A549 (cell line): Measurements from ENCODE around the gene CRK. TPM values are rescaled to one million over a fixed set of nuclear protein-coding genes. Genes with fewer than 3 reads are reported as not detected.

ENCODE experiments used
- ATAC-seq, 2 experiments: fragments of 200-7000 bp in 1 of 2; fragments of >200 bp in 1 of 2; cut with Nextera tagmentation in 1 of 2; cut with Tn5 transposase in 1 of 2; 3 replicates each; pipeline versions ENCODE4 v1.8.0 to v1.9.1; 2018 to 2020; ENCODE audit warnings: mild to moderate bottlenecking in 1 of 2, moderate library complexity in 1 of 2
- CTCF ChIA-PET: fragments of 300-600 bp; sonication (Branson Sonifier 250); formaldehyde crosslinking; extraction: SDS; loops from one replicate; lab custom pipeline; 2021; ENCODE audit warnings: antibody characterized with exemption, inconsistent platforms; lab: Yijun Ruan, JAX
- POLR2A ChIA-PET: fragments of 350-600 bp; formaldehyde crosslinking; extraction: SDS; loops from one replicate; lab custom pipeline; 2021; ENCODE audit warnings: antibody characterized with exemption, inconsistent platforms; lab: Yijun Ruan, JAX
- DNase-seq, 2 experiments: peaks; one replicate each; pipeline versions ENCODE4 v3.0.0 to v3.0.0-alpha.2; 2011 to 2016; ENCODE audit warnings: low read depth in 1 of 2, low spot score in 1 of 2
- FAIRE-seq: peaks from 2 replicates; lab custom pipeline; 2011; peaks lifted over from hg19 to GRCh38; lab: Jason Lieb, UNC
- H3K27ac ChIP-seq, 2 experiments: fragments of >200 bp; sonication (Bioruptor Twin); formaldehyde crosslinking; 3 replicates each; pipeline ENCODE4 v1.5.1; 2016 to 2017
- H3K4me1 ChIP-seq: fragments of >200 bp; sonication (Bioruptor Twin); formaldehyde crosslinking; 3 replicates; pipeline ENCODE4 v1.6.1; 2016
- H3K4me2 ChIP-seq: fragments of >200 bp; sonication (Bioruptor Twin); formaldehyde crosslinking; 3 replicates; pipeline ENCODE4 v1.6.1; 2016
- H3K4me3 ChIP-seq: fragments of >200 bp; sonication (Bioruptor Twin); formaldehyde crosslinking; 3 replicates; pipeline ENCODE4 v1.5.1; 2016
- H3K9me3 ChIP-seq: fragments of >200 bp; sonication (Bioruptor Twin); formaldehyde crosslinking; 3 replicates; pipeline ENCODE4 v1.6.1; 2016
- CBX8 ChIP-seq: fragments of 200-600 bp; sonication (generic); IDR thresholded peaks from 2 replicates; pipeline ENCODE4 v1.6.1; 2016
- CHD2 ChIP-seq: fragments of 150-350 bp; IDR thresholded peaks from 2 replicates; pipeline ENCODE4 v1.6.1; 2014; ENCODE audit warnings: low read length; ENCODE audit not compliant: partially characterized antibody
- CHD4 ChIP-seq: fragments of 200-600 bp; sonication (generic); IDR thresholded peaks from 2 replicates; pipeline ENCODE4 v1.6.1; 2016; ENCODE audit warnings: antibody characterized with exemption, mild to moderate bottlenecking, borderline replicate concordance
- EHF ChIP-seq: fragments of 250-450 bp; sonication (Bioruptor Pico); IDR thresholded peaks from 2 replicates; pipeline ENCODE4 v1.5.0; 2020; ENCODE audit warnings: mild to moderate bottlenecking
- EHMT2 ChIP-seq: fragments of 200-600 bp; sonication (generic); IDR thresholded peaks from 2 replicates; pipeline ENCODE4 v1.6.1; 2016; ENCODE audit warnings: antibody characterized with exemption, low read depth, mild to moderate bottlenecking, moderate library complexity
- FOSB ChIP-seq: fragments of 250-450 bp; sonication (Bioruptor Pico); IDR thresholded peaks from 2 replicates; pipeline ENCODE4 v1.5.0; 2020; ENCODE audit warnings: mild to moderate bottlenecking, moderate library complexity
- HEYL ChIP-seq: fragments of 250-450 bp; sonication (Bioruptor Pico); IDR thresholded peaks from 2 replicates; pipeline ENCODE4 v1.8.0; 2021; ENCODE audit warnings: mild to moderate bottlenecking, moderate library complexity
- HOXA7 ChIP-seq: fragments of 250-450 bp; sonication (Bioruptor Pico); IDR thresholded peaks from 2 replicates; pipeline ENCODE4 v1.5.0; 2020; ENCODE audit warnings: mild to moderate bottlenecking, moderate library complexity
- POLR2A ChIP-seq: IDR thresholded peaks from 2 replicates; pipeline ENCODE4 v1.6.1; 2012; ENCODE audit warnings: mild to moderate bottlenecking, low read length
- RCOR1 ChIP-seq: fragments of 150-350 bp; IDR thresholded peaks from 2 replicates; pipeline ENCODE4 v1.6.1; 2014; ENCODE audit warnings: antibody characterized with exemption, low read length, low read depth
- RFX5 ChIP-seq: fragments of 450-650 bp; IDR thresholded peaks from 2 replicates; pipeline ENCODE4 v1.7.1; 2014; ENCODE audit warnings: antibody characterized with exemption, mild to moderate bottlenecking, moderate library complexity
- RNF2 ChIP-seq: fragments of 200-600 bp; sonication (generic); IDR thresholded peaks from 2 replicates; pipeline ENCODE4 v1.6.1; 2016; ENCODE audit warnings: low read depth, mild to moderate bottlenecking, antibody characterized with exemption, moderate library complexity, borderline replicate concordance
- ZFP36 ChIP-seq: fragments of 450-650 bp; IDR thresholded peaks from 2 replicates; pipeline ENCODE4 v1.6.1; 2014; ENCODE audit warnings: borderline replicate concordance; ENCODE audit not compliant: partially characterized antibody
- ZNF302 ChIP-seq: fragments of 250-450 bp; sonication (Bioruptor Pico); IDR thresholded peaks from 2 replicates; pipeline ENCODE4 v1.9.0; 2021; ENCODE audit warnings: inconsistent platforms, mild to moderate bottlenecking, moderate library complexity
- whole genome bisulfite sequencing: methylation state at CpG from one replicate; pipeline ENCODE4 v1.1.6; 2017; ENCODE audit errors: missing lambda C conversion rate; 5-methylcytosine and 5-hydroxymethylcytosine counted together
- polyA plus RNA-seq, 4 experiments: library from polyadenylated mRNA; depleted of rRNA in 3 of 4; stranded (reverse); fragments of >200 nt; fragmentation: RNase III in 1 of 4; extraction: RNeasy Plus Mini Kit Qiagen cat#74134 plus additional on column Dnase treatment in 1 of 4; gene quantifications; 2 replicates in 3 of 4; 3 replicates in 1 of 4; pipeline ENCODE4 v1.2.3, GENCODE V29; 2011 to 2017
- TF ChIP-seq, protein P1 (sequence below): fragments of 250-450 bp; sonication (Bioruptor Pico); IDR thresholded peaks from 2 replicates; pipeline ENCODE4 v1.5.0; 2020; ENCODE audit warnings: low read depth, mild to moderate bottlenecking, moderate library complexity
- TF ChIP-seq, protein P2 (sequence below): fragments of >200 bp; sonication (Bioruptor Twin); formaldehyde crosslinking; IDR thresholded peaks from 3 replicates; pipeline ENCODE4 v1.6.1; 2016
- TF ChIP-seq, protein P3 (sequence below): fragments of 450-650 bp; IDR thresholded peaks from 2 replicates; pipeline ENCODE4 v1.6.1; 2014; ENCODE audit warnings: antibody characterized with exemption
- TF ChIP-seq, protein P4 (sequence below): fragments of 250-450 bp; sonication (Bioruptor Pico); IDR thresholded peaks from 2 replicates; pipeline ENCODE4 v1.5.0; 2021; ENCODE audit warnings: mild to moderate bottlenecking, moderate library complexity, borderline replicate concordance

Gene CRK
- polyA plus RNA-seq, 2 of the 4 experiments (the other 2 are of a cell fraction): 76.5 to 124 TPM

DNA sequence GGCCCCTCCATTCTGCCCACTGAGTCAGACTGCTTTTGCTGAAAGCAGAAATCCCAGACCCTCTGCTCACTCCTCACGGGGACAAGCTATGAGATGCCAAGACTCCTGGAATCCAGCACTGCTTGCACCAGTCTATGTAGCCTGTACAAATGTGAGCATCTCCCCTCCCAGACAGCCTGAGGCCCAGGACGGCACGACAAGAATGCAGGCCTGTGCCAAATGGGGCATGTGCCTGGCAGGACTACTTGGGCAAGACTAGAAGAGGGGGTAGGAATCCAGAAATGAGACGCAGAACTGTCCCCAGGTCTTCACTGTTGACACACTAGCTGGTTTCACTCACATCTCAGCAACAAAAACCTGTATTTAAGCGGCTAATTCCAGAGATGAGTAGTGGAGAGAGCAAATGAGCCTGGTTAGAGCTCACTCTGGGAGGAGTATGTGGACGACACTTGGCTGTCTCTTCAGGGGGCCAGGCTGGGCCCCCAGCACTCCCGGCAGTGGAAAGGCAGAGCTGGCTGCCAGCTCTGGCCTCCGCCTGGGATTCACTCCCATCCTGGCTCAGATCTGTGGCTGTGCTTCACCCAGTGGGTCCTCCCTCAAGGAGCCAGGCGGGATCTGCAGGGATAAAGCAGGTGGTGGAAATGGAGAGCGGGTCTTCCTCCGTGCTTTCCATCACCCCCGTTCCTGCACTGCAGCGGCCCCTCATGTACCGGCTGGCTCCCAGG lies 39.4 kb upstream of the CRK start:
- no peak for FAIRE-seq
- H3K27ac ChIP-seq: no peak overlapping the region
- H3K9me3 ChIP-seq: no peaks in the 10 kb centered on the region
- CTCF ChIA-PET: interaction anchor here (0.6 to 7.0 kb wide), 5 partner anchors 11 to 228 kb away, joined by 3 to 68 read pairs (median 5); partner anchors contain the start of gene INPP5K
- H3K4me1 ChIP-seq: peaks cover 9% of the 10 kb centered on the region; the same call in 2 of the 3 replicates
- TF ChIP-seq ZNF302 (CRISPR knock-in tag): no peak
- no peak for TF ChIP-seq ZFP36
- TF ChIP-seq RCOR1: no peak
- TF ChIP-seq, protein P1, sequence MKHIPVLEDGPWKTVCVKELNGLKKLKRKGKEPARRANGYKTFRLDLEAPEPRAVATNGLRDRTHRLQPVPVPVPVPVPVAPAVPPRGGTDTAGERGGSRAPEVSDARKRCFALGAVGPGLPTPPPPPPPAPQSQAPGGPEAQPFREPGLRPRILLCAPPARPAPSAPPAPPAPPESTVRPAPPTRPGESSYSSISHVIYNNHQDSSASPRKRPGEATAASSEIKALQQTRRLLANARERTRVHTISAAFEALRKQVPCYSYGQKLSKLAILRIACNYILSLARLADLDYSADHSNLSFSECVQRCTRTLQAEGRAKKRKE: no peak
- POLR2A ChIA-PET: interaction anchor here (1.2 kb wide), 1 partner anchor 14 kb away, joined by 3 read pairs; no protein-coding TSS in a partner anchor
- 91% methylated on average over 14 of the region's 14 CpGs for WGBS
- H3K4me3 ChIP-seq: no peak overlapping the region
- no peak overlapping the region for H3K4me2 ChIP-seq
- DNase-seq: no peak
- no peak for ATAC-seq

DNA sequence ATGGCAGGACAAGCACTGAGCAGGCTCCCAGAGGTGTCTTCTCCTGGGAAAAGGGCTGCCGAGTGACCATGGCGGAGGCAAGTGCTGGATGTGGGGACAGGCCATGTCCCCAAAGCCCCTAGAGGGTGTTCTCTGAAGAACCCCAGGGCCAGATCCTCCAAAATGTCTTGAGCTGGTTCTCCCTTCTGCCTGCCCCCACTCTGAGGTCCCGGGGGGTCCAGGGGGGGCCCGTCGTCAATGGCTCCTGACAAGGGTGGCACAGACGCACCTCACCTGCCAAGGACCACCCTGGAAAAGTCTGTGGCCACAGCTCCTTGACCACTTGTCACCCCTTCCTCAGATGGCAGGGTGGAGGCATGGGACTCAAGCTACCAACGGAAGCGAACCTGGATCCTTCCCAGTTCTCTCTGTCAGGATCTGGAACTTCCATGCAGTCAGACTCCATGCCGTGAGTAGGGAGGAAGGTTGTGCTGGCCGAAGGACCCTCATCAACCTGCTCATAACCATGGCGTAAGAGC lies 38.8 kb upstream of the CRK start:
- no peak for TF ChIP-seq POLR2A
- TF ChIP-seq RCOR1: no peak
- TF ChIP-seq EHMT2: no peak
- TF ChIP-seq, protein P2, sequence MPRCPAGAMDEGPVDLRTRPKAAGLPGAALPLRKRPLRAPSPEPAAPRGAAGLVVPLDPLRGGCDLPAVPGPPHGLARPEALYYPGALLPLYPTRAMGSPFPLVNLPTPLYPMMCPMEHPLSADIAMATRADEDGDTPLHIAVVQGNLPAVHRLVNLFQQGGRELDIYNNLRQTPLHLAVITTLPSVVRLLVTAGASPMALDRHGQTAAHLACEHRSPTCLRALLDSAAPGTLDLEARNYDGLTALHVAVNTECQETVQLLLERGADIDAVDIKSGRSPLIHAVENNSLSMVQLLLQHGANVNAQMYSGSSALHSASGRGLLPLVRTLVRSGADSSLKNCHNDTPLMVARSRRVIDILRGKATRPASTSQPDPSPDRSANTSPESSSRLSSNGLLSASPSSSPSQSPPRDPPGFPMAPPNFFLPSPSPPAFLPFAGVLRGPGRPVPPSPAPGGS: no peak
- TF ChIP-seq CHD4: no peak
- no peak for TF ChIP-seq CBX8
- TF ChIP-seq RNF2: no peak
- TF ChIP-seq, protein P3, sequence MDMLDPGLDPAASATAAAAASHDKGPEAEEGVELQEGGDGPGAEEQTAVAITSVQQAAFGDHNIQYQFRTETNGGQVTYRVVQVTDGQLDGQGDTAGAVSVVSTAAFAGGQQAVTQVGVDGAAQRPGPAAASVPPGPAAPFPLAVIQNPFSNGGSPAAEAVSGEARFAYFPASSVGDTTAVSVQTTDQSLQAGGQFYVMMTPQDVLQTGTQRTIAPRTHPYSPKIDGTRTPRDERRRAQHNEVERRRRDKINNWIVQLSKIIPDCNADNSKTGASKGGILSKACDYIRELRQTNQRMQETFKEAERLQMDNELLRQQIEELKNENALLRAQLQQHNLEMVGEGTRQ: no peak
- no peak for TF ChIP-seq ZNF302 (CRISPR knock-in tag)
- TF ChIP-seq HEYL (CRISPR knock-in tag): no peak
- TF ChIP-seq HOXA7 (CRISPR knock-in tag): no peak
- no peak for TF ChIP-seq RFX5
- no peak for ATAC-seq
- CTCF ChIA-PET: interaction anchor here (0.5 to 7.0 kb wide), 4 partner anchors 11 to 116 kb away, joined by 3 to 68 read pairs (median 20); partner anchors contain the start of gene INPP5K

DNA sequence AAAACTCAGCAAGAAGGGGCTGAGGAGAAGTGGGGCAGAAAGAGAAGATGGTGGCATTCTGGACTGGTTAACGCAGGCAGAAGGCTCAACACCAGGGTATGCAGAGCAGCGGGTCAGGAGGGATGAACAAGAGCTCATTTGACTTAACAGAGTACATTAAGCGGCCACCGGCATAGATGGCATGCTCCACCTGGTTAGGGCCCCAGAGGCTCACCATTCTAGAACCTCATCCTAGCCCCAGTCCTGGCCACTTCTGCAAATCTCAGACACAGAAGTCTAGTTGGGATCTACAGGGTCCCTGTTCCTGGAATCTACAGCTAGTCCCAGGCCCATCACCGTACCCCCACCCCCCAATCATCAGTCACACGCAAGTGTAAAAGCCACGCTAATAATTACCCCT lies 38.2 kb upstream of the CRK start:
- TF ChIP-seq FOSB (CRISPR knock-in tag) (no peak), EHF (no peak), CBX8 (no peak), CHD2 (no peak)
- TF ChIP-seq, protein P4, sequence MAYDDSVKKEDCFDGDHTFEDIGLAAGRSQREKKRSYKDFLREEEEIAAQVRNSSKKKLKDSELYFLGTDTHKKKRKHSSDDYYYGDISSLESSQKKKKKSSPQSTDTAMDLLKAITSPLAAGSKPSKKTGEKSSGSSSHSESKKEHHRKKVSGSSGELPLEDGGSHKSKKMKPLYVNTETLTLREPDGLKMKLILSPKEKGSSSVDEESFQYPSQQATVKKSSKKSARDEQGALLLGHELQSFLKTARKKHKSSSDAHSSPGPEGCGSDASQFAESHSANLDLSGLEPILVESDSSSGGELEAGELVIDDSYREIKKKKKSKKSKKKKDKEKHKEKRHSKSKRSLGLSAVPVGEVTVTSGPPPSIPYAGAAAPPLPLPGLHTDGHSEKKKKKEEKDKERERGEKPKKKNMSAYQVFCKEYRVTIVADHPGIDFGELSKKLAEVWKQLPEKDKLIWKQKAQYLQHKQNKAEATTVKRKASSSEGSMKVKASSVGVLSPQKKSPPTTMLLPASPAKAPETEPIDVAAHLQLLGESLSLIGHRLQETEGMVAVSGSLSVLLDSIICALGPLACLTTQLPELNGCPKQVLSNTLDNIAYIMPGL: no peak
- Histone ChIP-seq H3K4me1 (peaks cover 21% of the 10 kb centered on the region), H3K4me3 (no peak overlapping the region), H3K4me2 (no peak overlapping the region), H3K27ac (no peak overlapping the region), H3K9me3 (no peaks in the 10 kb centered on the region)
- CTCF ChIA-PET: interaction anchor here (0.5 to 3.2 kb wide), 3 partner anchors 22 to 136 kb away, joined by 3 to 25 read pairs (median 11); partner anchors contain the start of gene INPP5K
- DNase-seq (no peak), ATAC-seq (no peak), FAIRE-seq (no peak)
- POLR2A ChIA-PET: interaction anchor here (0.6 to 1.2 kb wide), 2 partner anchors 15 to 22 kb away, joined by 3 to 6 read pairs; partner anchors contain the start of gene INPP5K
- 94% methylated on average over 7 of the region's 7 CpGs for WGBS

More for the DNA sequence above, 38.8 kb upstream of the CRK start:
- POLR2A ChIA-PET: interaction anchor here (1.2 kb wide), 1 partner anchor 15 kb away, joined by 3 read pairs; no protein-coding TSS in a partner anchor
- Histone ChIP-seq H3K9me3 (no peaks in the 10 kb centered on the region), H3K27ac (no peak overlapping the region), H3K4me3 (no peak overlapping the region), H3K4me1 (peaks cover 15% of the 10 kb centered on the region), H3K4me2 (no peak overlapping the region)
- FAIRE-seq (no peak), DNase-seq (no peak)
- WGBS: 88% methylated on average over 10 of the region's 11 CpGs
